Stimulated activated CD8-positive, alpha-beta memory T cell treated with anti-CD3 and anti-CD28 coated beads, Interleukin-7, amount 100 ng/mL, for 24 hours (primary cell): ENCODE measurements around the gene POU5F1.
"Not testable (repeated sequence)": the region's sequence is repeated elsewhere in the genome, so short reads cannot be mapped to it uniquely, and the experiment has no call there.

Experiments
- DNase-seq: peaks from one replicate; pipeline ENCODE4 v3.0.0-alpha.2; 2020; ENCODE audit warnings: low read depth

POU5F1 gene

DNA sequence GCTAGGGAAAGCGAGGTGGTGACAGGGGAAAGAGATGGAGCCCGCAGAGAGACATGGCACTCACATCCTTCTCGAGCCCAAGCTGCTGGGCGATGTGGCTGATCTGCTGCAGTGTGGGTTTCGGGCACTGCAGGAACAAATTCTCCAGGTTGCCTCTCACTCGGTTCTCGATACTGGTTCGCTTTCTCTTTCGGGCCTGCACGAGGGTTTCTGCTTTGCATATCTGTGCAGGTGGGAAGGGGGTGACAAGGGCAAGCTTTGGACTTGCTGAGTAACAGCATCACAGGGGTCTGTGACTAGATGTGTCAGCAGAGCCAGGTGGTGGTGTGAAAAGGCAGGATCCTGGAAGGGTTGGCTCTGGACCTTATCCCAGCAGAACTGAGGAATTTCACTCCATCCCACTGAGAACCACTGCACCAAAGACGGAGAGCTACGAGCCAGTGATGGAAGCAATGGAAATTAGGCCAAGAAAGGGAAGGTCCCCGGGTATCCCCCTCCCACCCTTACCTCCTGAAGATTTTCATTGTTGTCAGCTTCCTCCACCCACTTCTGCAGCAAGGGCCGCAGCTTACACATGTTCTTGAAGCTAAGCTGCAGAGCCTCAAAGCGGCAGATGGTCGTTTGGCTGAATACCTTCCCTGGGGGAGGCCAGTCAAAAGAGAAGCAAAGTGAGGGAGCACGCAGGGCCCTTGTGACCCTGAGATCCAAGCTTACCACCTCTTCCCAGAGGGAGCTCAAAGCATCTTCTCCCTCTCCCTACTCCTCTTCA is 5.2 kb downstream of the POU5F1 start:
- DNase-seq, result not testable (repeated sequence)

DNA sequence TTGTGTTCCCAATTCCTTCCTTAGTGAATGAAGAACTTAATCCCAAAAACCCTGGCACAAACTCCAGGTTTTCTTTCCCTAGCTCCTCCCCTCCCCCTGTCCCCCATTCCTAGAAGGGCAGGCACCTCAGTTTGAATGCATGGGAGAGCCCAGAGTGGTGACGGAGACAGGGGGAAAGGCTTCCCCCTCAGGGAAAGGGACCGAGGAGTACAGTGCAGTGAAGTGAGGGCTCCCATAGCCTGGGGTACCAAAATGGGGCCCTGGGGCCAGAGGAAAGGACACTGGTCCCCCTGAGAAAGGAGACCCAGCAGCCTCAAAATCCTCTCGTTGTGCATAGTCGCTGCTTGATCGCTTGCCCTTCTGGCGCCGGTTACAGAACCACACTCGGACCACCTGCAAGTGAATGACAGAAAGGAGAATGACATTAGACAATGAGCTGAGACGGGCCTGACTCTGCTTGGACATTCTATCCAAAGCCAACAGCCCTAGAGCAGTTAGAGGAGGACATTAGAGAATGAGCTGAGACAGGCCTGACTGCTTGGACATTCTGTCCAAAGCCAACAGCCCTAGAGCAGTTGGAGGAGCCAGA is 5.9 kb downstream of the POU5F1 start:
- not testable (repeated sequence) for DNase-seq

DNA sequence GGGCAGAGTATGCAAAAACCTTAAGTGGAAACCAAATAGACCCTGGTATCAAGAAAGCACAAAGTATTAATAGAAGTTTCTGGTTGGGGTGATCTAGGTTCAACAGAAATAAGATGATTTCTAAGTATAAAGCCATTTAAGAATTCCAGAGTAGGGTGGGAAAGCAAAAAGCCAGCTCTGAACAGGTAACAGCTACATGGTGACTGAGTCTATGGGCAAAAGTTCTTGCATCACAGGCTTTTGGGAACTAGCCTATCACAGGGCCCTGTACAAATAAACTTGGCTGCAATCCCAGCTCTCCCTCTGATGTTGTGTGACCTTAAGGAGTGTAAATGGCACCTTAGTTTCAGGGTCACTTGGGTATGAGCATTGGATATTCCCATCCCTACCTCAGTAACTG is 6.6 kb downstream of the POU5F1 start:
- no peak for DNase-seq

DNA sequence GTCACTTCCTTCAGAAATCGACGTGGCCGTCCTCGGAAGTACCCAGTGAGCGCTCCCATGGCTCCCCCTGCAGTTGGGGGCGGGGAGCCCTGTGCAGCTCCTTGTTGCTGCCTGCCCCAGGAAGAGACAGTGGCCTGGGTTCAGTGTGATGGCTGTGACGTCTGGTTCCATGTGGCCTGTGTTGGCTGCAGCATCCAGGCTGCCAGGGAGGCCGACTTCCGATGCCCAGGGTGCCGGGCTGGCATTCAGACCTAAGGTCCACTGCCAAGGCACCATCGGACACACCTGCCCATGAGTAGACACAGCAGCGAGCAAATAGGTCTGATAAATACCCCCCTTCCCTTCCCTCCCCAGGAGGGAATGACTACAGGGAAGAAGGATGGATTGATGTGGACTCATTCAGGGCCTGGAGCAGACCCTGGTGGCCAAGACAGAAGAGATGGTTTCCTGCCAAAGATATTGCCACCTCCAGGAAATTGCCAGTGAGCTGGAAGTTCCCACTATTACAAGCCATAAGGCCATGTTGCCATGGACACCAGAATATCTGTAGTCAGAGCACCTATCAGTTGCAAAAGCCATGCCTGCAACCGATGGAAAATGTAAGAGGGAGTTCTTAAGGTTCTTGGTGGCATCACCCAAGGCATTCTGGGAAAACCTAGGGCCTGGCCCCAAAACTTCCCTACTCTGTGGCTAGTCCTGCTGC is 7.9 kb downstream of the POU5F1 start:
- DNase-seq, result no peak

DNA sequence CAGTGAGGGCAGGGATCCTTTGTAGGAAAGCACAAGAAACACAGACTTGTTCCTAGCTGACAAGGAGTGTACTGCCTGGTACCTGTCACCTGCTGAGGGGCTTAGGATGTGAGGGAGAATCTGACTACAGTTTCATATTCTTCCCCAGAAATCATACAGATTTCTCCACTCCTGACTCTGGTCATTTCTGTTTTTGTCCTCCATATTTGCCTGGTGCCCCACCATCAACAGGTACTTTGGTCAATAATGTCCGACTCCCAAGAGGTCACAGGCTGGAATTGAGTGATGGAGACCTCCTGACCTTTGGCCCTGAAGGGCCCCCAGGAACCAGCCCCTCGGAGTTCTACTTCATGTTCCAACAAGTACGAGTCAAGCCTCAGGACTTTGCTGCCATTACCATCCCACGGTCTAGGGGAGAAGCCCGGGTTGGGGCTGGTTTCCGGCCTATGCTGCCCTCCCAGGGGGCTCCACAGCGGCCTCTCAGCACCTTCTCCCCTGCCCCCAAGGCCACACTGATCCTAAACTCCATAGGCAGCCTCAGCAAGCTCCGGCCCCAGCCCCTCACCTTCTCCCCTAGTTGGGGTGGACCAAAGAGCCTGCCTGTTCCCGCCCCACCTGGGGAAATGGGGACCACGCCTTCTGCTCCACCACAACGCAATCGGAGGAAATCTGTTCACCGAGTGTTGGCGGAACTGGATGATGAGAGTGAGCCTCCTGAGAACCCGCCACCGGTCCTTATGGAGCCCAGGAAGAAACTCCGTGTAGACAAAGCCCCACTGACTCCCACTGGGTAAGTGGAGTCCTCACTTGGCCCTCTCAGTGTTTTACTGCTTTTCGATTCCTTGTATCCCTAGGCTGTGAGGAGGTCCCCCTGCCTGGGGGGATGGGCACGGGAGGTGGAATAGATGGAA is 9.0 kb downstream of the POU5F1 start:
- DNase-seq, result no peak

GRCh38 chr6:31158863-31159855 is 11.3 kb downstream of the POU5F1 start:
- no peak for DNase-seq

DNA sequence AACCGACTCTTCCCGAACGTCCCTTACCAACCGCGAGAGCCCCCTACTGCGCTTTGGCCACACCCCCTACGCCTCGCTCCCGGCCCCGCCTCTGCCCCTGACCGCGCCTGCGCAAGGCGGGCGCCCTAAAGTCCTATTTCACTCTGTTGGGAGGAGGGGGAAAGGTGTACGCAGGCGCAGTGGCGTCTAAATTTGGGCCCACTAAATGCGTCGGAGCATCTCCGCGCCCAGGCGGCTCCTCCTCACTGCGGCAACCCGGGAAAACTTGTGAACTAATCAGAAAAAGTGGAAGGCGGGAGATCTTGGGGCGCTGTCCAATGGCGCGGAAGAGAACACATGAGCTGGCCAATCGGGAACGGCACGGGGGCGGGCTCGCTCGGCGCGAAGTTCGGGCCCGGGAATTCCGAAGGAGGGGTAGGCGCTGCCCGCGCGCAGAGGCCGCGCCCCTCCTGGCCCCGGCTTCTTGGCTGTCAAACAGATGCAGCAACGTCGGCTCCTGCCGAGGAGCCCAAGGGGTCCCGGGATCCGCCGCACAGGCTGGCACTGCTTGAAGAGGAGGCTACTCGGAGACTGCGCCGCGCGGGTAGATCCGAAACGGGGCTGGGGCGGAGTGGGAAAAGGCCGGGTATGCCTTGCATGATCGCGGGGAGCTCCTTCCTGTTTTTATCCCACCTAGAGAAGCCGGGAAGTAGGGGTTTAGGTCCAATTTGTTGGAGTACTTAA is 12.2 kb downstream of the POU5F1 start, which contains the start of gene TCF19:
TSS of gene TCF19 (plus strand) at position 450 of the 723 bp plus-strand sequence. CDS start 881 bp downstream, outside the sequence.
- peak; percentile 99 for DNase-seq

- DNase-seq, result no peak
Observed at GRCh38 chr6:31157513-31158139, 12.9 kb downstream of the POU5F1 start, which contains the start of gene CCHCR1. CCHCR1 (minus strand) TSS chr6:31157802; CDS start chr6:31157600, 202 bp downstream.

- no peak for DNase-seq
Observed at GRCh38 chr6:31156641-31157040, 13.8 kb downstream of the POU5F1 start.

- no peak for DNase-seq
Observed at GRCh38 chr6:31154436-31154835, 16.0 kb downstream of the POU5F1 start.

- DNase-seq, result no peak
Observed at GRCh38 chr6:31152781-31153180, 17.7 kb downstream of the POU5F1 start.

DNA sequence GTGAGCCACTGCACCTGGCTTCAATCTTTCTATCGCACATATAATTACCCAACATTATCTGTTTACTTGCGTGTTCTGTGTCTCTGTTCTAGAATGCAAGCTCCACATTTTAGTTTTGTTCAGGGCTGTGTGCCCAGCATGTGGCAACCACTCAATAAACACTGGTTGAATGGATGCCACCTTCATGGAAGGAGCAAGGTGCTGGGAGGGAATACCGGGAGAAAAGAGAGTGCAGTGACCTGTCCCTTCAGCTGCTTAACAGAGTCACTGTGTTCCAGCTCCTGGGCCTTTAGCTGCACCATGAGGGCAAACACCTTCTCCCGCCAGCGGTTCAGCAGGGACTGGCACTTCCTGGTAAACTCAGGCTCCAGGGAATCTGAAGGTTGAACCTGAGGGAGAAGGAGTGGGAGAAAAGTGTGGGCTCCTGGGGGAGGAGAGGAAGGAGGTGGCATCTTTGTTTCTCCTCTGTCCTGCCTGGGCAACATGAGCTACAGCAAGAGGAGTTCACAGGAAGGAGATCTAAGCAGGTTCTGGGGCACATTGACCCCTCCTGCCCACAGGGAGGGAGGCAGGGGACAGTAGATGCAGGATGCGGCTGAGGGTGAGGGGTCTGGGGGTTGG is 20.5 kb downstream of the POU5F1 start:
- no peak for DNase-seq

- DNase-seq, result no peak
Observed at GRCh38 chr6:31145386-31145785, 25.1 kb downstream of the POU5F1 start.

- DNase-seq, result no peak
Observed at GRCh38 chr6:31144970-31145340, 25.5 kb downstream of the POU5F1 start.

DNA sequence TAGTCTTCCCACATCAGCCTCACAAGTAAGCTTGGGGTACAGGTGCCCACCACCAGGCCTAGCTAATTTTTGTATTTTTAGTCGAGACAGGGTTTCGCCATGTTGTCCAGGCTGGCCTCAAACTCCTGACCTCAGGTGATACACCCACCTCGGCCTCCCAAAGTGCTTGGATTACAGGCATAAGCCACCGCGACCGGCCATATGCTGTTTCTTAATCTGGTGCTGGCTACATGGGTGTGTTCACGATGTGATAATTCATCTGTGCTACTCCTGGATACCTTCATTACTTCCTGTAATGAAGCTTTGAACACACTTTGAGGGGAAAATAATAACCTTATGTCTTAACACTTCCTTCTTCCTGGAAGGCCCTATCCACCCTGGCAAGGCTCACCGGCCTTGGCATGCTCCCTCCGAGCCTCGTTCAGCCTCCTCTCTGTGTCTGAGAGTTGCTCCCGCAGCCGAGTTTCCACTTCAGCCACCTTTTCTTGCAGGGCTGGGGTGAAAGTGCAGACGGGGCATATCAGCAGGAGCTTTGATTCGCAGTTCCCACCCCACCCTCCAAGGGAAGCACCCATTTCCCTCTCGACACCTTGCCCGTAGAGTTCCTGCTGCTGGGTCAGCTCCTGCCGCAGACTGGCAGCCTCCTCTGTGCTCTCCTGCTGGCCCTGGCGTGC is 26.0 kb downstream of the POU5F1 start:
- no peak for DNase-seq

GRCh38 chr6:31143148-31143547 is 27.3 kb downstream of the POU5F1 start:
- no peak for DNase-seq

DNA sequence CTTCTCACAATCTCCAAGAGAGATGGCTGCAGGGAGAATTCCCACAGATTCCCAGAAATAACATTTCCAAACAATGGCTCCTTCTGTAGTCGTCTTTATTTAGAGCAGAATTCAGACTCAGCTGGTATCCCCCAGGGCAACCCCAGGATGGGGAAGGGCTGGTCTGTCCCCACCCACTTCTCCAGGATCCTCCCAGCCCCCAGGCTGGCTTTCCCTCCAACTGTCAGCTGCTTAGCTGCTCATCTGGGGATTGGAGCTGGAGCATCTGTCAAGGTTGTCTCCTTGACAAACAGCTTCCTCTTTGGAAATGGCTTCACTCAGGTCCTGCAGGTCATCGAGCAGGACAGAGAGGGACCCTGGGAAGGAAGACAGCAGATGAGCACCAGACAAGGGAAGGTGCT is 28.1 kb downstream of the POU5F1 start:
- no peak for DNase-seq

GRCh38 chr6:31140643-31141042 is 29.8 kb downstream of the POU5F1 start:
- no peak for DNase-seq
